HUDEP-2 (cell line): ENCODE results near the gene HERC2.

ENCODE experiments used
- DNase-seq, 76 experiments: peaks; one replicate each; lab custom pipeline; 2025; ENCODE audit not compliant: unreplicated experiment in 76 of 76; lab: John Stamatoyannopoulos, UW

HERC2 gene

GRCh38 chr15:28099555-28100140, 222.3 kb downstream of the HERC2 start:
- DNase-seq, result no peak

- peak in 47 of 76 experiments; percentile 4 to 67 (median 36) for DNase-seq
These were observed 223.0 kb downstream of the HERC2 start, which contains the start of gene OCA2 for GRCh38 chr15:28098766-28099554. Gene OCA2, minus strand, starts transcription at chr15:28099315. Its CDS starts 17,441 bp downstream, at chr15:28081874.

- no peak for DNase-seq
These were observed 223.6 kb downstream of the HERC2 start for GRCh38 chr15:28098360-28098765.

- DNase-seq, result no peak
These were observed 224.2 kb downstream of the HERC2 start for GRCh38 chr15:28097656-28098359.

- DNase-seq, result no peak
These were observed 225.1 kb downstream of the HERC2 start for GRCh38 chr15:28096670-28097431.

GRCh38 chr15:28096411-28096669, 225.6 kb downstream of the HERC2 start:
- no peak for DNase-seq

GRCh38 chr15:28094732-28095521, 227.1 kb downstream of the HERC2 start:
- DNase-seq, result peak in 8 of 76 experiments; percentile 5 to 43 (median 10)

GRCh38 chr15:28093752-28094535, 228.0 kb downstream of the HERC2 start:
- DNase-seq, result no peak

- DNase-seq, result no peak
These were observed 230.7 kb downstream of the HERC2 start for GRCh38 chr15:28091313-28091712.

- peak in 57 of 76 experiments; percentile 7 to 73 (median 36) for DNase-seq
These were observed 235.7 kb downstream of the HERC2 start for GRCh38 chr15:28086175-28086703.

GRCh38 chr15:28085489-28086174, 236.3 kb downstream of the HERC2 start:
- no peak for DNase-seq

- DNase-seq, result no peak
These were observed 237.4 kb downstream of the HERC2 start for GRCh38 chr15:28084547-28084946.

GRCh38 chr15:28082891-28083684, 238.9 kb downstream of the HERC2 start:
- DNase-seq, result no peak

GRCh38 chr15:28081594-28081993, 240.4 kb downstream of the HERC2 start:
- DNase-seq, result no peak

GRCh38 chr15:28080386-28080785, 241.6 kb downstream of the HERC2 start:
- no peak for DNase-seq

- DNase-seq, result no peak
These were observed 242.5 kb downstream of the HERC2 start for GRCh38 chr15:28079313-28079969.

- no peak for DNase-seq
These were observed 243.7 kb downstream of the HERC2 start for GRCh38 chr15:28078191-28078719.
